GM21447 (cell line): ENCODE results near the gene APAF1.
A peak's percentile ranks its signal among the peaks of the same experiment; 100 is the strongest.

Experiments used
- ATAC-seq: cut with Tn5 transposase; IDR thresholded peaks from one replicate; pipeline ENCODE4 v1.9.1; 2021; ENCODE audit not compliant: unreplicated experiment

APAF1 gene

DNA sequence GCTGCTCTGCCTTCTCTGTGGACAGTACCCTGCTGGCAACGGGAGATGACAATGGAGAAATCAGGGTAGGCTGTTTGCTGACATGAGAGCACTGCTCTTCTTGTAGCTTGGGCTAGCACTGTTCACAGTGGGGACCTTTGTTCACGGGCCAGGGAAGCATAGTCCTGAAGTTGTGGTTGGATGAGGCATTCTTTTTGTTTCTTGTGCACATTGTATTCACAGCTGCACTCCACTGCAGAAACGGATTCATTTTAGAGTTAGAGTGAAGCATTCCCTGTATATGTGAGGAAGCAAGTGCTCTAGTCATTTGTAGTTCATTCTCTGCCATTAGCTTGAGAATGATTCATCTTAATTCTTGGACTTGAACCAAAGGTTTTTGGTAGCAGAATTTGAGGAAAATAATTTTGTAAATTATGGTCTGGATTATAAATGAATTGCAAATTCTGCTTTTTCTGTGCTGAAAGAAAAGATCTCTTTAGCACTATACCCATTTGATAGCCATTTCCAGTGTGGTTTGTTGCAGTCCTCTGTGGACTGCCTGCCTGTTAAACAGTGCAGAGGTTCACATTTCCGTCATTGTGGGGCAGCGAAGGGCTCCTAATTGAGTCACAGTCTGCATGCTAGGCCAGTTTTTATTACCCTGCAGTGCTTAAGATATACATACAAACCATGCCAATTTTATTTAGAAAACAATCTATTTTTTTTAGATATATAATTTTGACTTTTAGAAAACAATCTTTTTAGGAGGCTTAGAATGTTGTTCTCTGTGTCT, 80.6 kb downstream of the APAF1 start:
- ATAC-seq = peak; percentile 70

DNA sequence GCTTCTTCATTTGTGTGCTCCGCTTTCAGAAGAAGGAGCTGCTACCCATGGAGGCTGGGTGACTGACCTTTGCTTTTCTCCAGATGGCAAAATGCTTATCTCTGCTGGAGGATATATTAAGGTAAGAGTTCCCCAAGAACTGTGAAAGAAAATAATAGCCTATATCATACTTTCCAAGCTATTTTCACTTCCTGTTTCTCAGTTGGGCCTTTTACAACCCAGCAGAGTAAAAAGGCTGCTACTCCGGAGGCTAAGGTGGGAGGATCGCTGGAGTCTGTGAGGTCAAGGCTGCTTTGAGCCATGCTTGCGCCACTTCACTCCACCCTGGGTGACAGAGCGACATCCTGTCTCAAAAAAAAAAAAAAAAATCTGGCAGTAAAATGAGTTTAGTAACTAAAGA, 82.1 kb downstream of the APAF1 start:
- no peak for ATAC-seq

DNA sequence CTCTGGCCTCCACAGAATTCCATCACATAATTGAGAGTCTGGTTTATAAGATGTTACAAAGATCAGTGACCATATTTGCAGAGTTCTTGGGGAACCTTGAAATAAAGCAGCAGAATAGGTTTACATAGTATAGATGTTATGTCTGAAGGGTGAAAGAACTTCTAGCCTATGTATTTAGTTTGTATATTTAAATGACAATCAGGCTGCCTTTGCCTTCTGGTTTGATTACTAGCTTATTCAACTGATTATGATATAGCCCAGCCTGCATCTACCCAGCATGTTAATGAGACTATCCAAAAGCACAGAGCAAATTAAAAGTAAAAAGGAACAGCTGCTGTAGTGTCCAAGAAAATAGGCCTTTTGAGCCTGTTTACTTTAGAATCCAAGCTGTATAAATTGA, 85.3 kb downstream of the APAF1 start:
- ATAC-seq = no peak

- no peak for ATAC-seq
Observed at GRCh38 chr12:98733667-98734350, 88.7 kb downstream of the APAF1 start.

DNA sequence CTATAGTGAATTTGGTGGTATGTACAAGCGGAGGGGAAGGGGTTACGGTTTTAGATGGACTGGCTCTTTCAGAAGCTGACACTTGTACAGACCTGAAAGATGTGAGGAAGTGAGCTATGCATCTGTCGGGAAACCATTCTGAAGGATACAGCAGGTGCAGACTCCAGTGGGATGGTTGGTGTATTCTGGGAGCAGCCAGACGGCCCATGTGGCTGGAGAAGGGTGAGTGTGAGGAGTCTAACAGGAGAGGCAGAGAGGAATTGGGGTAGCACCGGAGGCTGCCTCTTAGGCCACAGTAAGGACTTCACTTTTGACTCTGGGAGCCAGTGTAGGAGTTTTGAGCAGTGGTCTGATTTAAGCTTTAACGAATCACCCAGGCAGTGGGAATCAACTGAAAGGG, 90.7 kb downstream of the APAF1 start:
- no peak for ATAC-seq

DNA sequence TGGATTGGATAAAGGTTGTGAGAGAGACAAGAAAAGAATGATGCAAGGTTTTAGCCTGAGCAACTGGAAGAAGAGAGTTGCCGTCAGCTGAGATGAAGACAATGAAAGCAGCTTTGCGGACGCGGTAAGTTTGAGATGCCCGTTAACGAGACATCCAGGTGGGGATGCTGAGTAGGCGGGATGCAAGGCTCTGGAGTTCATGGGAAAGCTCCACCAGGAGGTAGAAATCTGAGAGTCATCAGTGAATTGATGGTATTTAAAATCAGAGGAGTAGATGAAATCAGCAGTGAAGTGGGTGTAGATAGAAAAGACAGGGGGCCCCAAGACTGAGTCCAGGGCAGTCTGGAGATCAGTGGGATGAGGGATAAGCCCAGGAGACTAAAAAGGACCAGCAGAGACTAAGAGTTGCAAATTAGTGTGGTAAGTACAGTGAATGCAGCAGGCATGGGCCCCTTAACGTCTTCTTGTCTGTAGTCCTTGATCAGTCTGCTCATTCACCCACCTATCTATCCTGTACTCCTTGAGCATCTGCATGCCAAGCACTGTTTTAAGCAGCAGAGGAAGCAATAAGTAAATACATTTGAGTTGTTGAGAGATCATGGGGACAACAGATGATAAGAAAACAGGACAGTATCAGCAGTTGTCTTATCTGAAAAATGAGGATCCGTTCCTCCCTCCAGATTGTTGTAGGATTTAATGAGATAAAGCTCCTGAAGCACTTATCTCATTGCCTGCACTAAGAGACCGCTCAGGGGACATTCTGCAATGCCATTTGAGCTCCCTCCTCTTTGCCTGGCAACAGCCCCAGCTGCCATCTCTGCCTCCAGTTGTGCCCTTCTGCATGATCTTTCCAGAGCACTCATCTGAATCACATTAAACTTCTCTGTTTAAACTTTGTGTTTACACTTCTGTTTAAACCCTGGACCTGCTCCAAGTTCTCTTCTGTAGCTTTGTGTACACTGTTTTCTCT, 91.5 kb downstream of the APAF1 start:
- no peak for ATAC-seq

DNA sequence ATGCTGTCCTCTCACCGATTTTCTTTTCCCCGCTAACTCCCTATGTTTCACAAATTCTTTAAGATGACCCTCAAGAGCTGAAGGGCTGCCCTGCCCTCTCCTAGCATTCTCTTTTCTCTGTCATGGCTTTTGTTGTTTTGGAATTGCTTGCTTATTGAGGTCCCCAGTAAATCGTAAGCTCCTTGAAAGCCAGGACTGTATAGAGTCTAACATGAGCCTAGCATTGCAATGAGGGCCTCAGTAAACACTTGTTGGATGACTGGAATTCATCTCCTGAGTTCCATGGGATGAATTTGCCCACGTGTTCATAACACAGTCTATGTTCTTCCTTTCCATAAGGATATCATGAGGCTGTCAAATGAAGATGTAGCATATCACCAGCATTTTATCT, 92.2 kb downstream of the APAF1 start:
- no peak for ATAC-seq

DNA sequence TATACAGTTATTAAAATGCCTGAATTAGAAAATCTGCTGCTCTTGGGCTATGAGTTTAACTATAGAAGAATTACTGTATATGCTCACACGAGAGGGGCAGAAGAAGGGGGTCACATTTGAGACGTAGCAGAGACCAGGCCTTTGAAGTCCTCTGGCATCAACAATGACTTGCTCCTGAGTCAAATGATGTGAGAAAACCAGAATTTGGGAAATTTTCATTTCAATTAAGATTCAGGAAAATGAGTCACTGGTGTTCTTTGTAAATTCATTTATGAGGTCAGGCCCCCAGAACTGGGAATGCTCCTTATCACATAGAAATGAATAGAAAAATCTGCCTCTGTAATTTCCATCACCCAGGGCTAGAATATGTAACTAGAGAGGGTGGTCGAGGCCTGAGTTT, 92.9 kb downstream of the APAF1 start:
- ATAC-seq = no peak

DNA sequence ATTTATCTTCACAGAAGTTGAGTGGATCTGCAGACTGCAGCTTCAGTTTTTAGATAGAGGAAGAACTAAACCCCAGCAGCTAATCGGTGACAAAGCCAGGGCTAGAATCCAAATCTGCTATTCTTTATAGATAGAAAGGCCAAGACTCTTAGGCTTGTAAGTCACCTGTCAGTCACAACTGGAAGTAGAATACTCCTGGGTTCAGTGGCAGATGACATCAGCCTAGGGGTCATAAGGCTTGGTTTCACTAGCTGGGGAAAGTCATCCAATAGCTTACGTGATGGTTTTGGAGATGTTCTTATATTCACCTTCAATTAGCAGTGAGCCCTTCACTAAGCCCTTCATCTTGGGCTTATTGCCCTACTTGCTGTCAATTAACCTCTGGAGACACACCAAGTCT, 93.4 kb downstream of the APAF1 start:
- no peak for ATAC-seq

- no peak for ATAC-seq
Observed at GRCh38 chr12:98740751-98741150, 95.7 kb downstream of the APAF1 start.

DNA sequence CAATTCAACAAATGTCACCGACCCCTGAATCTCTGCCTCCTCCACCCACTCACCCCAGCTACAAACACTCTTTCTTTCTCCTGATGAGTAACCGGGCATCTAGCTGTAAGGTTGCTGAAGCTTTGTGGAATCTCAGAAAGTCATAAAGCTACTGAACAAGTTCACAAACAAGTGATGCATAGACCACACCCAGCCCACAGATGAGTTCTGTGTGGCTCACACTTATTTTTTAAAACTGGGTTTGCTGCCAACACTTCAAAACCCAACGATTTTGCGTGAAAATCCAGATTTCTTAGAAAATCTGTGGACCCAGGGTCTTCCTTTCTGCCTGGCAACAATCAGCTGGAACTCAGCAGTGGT, 96.1 kb downstream of the APAF1 start:
- ATAC-seq = no peak

DNA sequence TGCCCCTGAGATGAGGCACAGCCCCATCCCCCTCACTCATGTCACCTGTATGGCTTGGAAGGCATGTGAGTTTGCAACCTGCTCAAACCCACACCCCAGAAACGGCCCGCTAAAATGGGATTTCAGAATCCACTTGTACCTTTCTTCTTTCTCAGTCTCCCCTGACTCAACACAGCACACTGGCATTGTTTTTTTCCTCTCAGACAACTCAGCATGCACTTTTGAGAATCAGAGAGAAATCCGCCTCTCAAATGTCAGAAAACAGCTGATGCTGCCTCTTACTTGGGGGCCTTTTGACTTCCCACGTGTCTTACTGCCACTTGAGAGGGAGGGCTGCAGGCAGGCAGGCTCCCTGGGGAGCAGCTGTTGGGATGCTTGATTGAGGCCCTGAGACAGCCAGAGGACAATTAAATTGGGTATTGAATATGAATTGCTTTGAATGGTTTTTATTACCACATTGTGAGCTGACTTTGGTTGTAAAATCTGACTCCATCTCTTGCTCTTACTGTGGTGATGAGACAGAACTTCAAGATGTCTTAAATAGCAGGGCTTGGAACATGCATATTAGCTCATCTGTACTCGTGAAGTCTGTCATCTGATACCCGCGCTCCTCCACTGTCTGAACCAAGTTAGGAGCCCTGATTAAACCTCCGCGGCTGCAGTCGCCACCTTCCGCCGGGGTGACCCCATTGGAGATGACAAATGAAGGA, 96.6 kb downstream of the APAF1 start:
- no peak for ATAC-seq

- ATAC-seq = peak; percentile 54
Observed at GRCh38 chr12:98743362-98743953, 98.4 kb downstream of the APAF1 start.

DNA sequence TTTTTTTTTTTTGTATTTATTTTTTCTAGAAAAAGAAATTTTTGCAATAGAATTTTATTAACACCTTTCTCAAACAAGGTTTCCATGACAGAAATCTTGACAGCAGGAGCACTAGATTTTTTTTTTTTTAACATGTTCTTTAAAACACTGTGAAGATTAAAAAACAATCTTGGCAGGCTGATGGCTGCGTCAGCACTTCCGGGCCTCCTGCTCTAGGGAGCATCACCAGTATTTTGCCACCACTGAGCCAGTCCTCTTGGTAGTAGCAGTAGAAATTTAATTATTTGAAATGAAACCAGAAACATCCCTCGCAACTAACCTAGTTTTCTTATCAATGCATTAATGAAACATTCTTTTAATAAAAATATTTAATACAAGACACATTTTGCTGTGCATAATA, 99.6 kb downstream of the APAF1 start:
- no peak for ATAC-seq

DNA sequence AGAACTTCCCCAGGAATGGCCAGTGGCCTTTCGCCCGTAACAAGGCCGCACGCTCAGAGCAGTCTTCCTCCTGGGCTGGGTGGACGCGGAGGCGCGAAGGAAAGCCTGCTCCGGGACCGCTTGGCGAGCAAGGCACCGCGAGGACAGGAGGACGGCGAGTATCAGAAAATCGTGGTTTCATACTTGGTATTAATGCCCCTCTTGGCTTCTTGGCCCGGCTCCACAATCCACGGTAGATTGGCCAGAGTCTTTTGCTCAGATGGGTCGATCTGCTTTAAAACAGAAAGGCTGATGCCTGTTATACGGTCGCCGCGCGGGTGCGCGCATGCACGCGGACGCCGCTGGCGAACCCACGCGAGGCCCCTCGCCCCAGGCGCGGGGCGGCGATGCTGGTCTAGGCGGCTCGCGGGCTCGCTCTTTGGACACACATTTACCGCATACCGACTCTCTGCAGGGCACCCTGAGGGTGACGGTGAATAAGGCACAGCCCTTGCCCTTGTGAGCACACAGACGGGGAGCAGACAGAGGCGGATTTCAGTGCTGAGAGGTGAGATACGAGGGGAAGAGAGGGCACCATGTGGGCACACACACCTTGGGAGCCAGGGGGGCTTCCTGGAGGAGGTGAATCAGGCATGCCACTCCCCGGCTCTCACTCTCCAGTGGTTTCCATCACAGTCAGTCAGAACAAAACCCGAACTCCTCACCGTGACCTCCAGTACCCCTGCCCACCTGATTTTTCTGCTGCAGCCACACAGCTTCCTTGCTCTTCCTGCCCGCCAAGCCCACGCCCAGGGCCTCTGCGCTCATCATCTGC, 100.7 kb downstream of the APAF1 start:
- ATAC-seq = peak; percentile 47

DNA sequence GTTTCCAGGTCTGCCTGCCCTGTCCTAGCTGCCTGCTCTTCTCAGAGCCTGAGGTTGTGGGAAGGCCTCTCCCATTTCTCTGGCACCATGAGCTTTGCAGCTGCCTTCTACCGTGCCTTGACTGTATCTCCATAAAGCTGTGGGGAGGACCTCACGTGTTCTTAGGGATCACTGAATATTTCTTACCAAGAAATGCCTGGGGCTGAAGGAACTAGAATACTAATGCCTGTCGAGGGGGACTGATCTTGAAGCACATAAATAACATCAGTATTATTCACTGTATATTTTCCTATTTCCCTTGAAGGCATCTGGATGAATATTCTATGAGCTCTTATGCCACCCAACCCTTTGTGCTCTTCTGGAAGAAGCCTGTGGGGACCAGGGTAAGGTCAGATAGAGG, 103.4 kb downstream of the APAF1 start:
- ATAC-seq = no peak

DNA sequence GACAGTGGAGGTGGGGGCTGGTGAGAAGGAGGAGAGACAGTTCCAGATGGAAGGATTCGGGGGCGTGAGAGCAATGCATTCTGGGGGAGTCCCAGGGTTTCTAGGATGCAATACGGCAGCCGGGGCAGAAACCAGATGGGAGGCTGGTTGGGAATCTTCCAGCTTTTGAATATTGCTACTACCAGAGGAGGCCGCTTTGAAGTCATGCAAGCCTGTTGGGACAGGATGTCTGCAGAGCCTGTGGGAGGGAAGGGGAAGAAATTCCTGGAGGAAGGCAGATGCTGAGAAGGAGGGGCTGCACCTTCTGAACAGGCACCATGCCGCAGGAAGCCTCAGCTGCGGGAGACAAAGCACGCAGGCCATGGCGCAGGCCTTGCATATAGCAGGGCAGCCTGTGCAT, 105.4 kb downstream of the APAF1 start:
- ATAC-seq = no peak

GRCh38 chr12:98751580-98752115, 106.6 kb downstream of the APAF1 start:
- no peak for ATAC-seq

DNA sequence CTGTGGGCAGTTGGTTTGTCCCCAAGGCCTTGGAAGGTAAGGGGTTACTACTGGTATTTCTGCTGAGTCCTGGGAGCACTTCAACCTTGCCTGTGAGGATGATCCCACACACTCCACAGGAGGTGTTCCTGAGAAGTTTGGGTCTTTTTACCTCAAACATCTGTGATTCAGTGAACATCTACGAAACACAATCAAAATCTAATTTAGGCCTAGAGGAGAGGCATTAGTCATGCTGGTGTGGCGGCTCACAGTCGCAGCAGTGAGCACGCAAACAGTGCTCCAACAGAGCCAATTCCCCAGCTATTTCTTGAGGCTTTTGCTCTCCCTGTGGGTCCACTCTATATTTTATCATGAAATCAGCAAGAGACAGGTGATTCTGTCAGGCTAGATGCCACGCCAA, 107.6 kb downstream of the APAF1 start:
- ATAC-seq = no peak

DNA sequence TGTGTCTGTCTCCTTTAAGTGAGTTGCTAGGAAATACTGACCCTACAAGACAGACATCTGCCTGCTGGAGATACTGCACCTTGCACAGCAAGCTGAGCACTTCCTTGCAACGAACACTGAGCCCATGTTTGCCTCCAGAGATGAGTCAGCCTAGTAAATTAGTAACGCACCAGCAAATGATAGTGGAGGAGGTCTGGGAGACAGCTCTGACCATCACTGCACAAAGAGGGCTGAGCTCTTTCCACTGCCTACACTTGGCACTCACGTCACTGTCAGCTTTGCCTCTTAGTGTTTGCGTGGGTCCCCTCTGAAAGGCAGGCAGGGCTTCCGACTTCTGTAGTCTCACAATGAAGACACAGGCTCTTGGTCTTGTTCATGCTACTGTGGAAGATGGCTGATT, 109.0 kb downstream of the APAF1 start:
- peak; percentile 99 for ATAC-seq
